ENCODE results near the gene MCF2L2.

GRCh38 chr3:183197734-183198133 is 230.7 kb downstream of the MCF2L2 start:
- no peak for TF ChIP-seq CTCF (IDR thresholded peaks at IDR 0.05; ENCODE audit: low read depth, low read length)
- no peak for TF ChIP-seq POLR2A (IDR thresholded peaks at IDR 0.05; ENCODE audit: extremely low read depth, insufficient read length)

All from NB4 (cell line).